Activated gamma-delta T cell treated with anti-CD3 and anti-CD28 coated beads, Interleukin-2, amount 50 U/mL, for 16 hours (primary cell): ENCODE results near the gene PLD5.

Experiments
- DNase-seq: peaks from one replicate; pipeline ENCODE4 v3.0.0-alpha.2; 2020; ENCODE audit warnings: low read depth

Gene PLD5

GRCh38 chr1:242524571-242525359 is at the start of gene PLD5:
Gene PLD5 (minus strand): TSS chr1:242524697.
- DNase-seq, result no peak

GRCh38 chr1:242569867-242570266 is 45.4 kb upstream of the PLD5 start:
- no peak for DNase-seq

GRCh38 chr1:242568666-242569065 is 44.2 kb upstream of the PLD5 start:
- DNase-seq, result no peak

- DNase-seq, result no peak
Measured at GRCh38 chr1:242567596-242567995, 43.1 kb upstream of the PLD5 start.

- no peak for DNase-seq
Measured at GRCh38 chr1:242556759-242557158, 32.3 kb upstream of the PLD5 start.

GRCh38 chr1:242556276-242556675 is 31.8 kb upstream of the PLD5 start:
- DNase-seq, result no peak

GRCh38 chr1:242554577-242554976 is 30.1 kb upstream of the PLD5 start:
- DNase-seq, result no peak

- DNase-seq, result no peak
Measured at GRCh38 chr1:242546849-242547729, 22.6 kb upstream of the PLD5 start.

- no peak for DNase-seq
Measured at GRCh38 chr1:242546441-242546840, 21.9 kb upstream of the PLD5 start.

GRCh38 chr1:242544071-242544470 is 19.6 kb upstream of the PLD5 start:
- DNase-seq, result no peak

- no peak for DNase-seq
Measured at GRCh38 chr1:242542271-242542670, 17.8 kb upstream of the PLD5 start.

- DNase-seq, result no peak
Measured at GRCh38 chr1:242535986-242536385, 11.5 kb upstream of the PLD5 start.

GRCh38 chr1:242534753-242535152 is 10.3 kb upstream of the PLD5 start:
- no peak for DNase-seq

- no peak for DNase-seq
Measured at GRCh38 chr1:242530761-242531160, 6.3 kb upstream of the PLD5 start.

GRCh38 chr1:242525769-242526168 is 1.3 kb upstream of the PLD5 start:
- DNase-seq, result no peak

- no peak for DNase-seq
Measured at GRCh38 chr1:242525360-242525722, 844 bp upstream of the PLD5 start.

GRCh38 chr1:242523719-242524570 is 552 bp downstream of the PLD5 start:
- no peak for DNase-seq

- DNase-seq, result no peak
Measured at GRCh38 chr1:242522996-242523718, 1.3 kb downstream of the PLD5 start.

GRCh38 chr1:242522304-242522945 is 2.1 kb downstream of the PLD5 start:
- DNase-seq, result no peak

- DNase-seq, result no peak
Measured at GRCh38 chr1:242515555-242515954, 8.9 kb downstream of the PLD5 start.

- DNase-seq, result no peak
Measured at GRCh38 chr1:242506724-242507123, 17.8 kb downstream of the PLD5 start.
